Activated CD4-positive, alpha-beta T cell treated with anti-CD3 and anti-CD28 coated beads, Interleukin-2, amount 50 U/mL, for 1 hour (primary cell): ENCODE measurements around the gene HDAC11.

Experiments used
- DNase-seq: peaks from one replicate; pipeline ENCODE4 v3.0.0-alpha.2; 2020

Gene HDAC11

GRCh38 chr3:13545952-13546454 lies 65.9 kb downstream of the HDAC11 start:
- no peak for DNase-seq

GRCh38 chr3:13546667-13547171 lies 66.6 kb downstream of the HDAC11 start:
- no peak for DNase-seq

- no peak for DNase-seq
Measured at GRCh38 chr3:13547591-13548371, 67.7 kb downstream of the HDAC11 start.

GRCh38 chr3:13548696-13549622 lies 68.9 kb downstream of the HDAC11 start, which contains the start of gene FBLN2:
Gene FBLN2, plus strand, starts transcription at chr3:13549125. Its CDS starts 21,231 bp downstream, at chr3:13570356.
- no peak for DNase-seq

GRCh38 chr3:13549623-13550422 lies 69.7 kb downstream of the HDAC11 start:
- no peak for DNase-seq

GRCh38 chr3:13550423-13550690 lies 70.3 kb downstream of the HDAC11 start:
- DNase-seq: no peak

GRCh38 chr3:13550791-13551360 lies 70.8 kb downstream of the HDAC11 start:
- no peak for DNase-seq

- DNase-seq: no peak
Measured at GRCh38 chr3:13552857-13553652, 72.9 kb downstream of the HDAC11 start.

- DNase-seq: no peak
Measured at GRCh38 chr3:13553686-13554085, 73.6 kb downstream of the HDAC11 start.

- no peak for DNase-seq
Measured at GRCh38 chr3:13555753-13556152, 75.6 kb downstream of the HDAC11 start.
